ENCODE results near the gene SLC30A10. TPM values are rescaled to one million over a fixed set of nuclear protein-coding genes. Genes with fewer than 3 reads are reported as not detected.

SLC30A10 gene
- total and polyA plus RNA-seq, 2 of the 13 experiments (the other 11 are each of a cell fraction or from before 2014, with no cell fraction given): 20.9 to 30.2 TPM

DNA sequence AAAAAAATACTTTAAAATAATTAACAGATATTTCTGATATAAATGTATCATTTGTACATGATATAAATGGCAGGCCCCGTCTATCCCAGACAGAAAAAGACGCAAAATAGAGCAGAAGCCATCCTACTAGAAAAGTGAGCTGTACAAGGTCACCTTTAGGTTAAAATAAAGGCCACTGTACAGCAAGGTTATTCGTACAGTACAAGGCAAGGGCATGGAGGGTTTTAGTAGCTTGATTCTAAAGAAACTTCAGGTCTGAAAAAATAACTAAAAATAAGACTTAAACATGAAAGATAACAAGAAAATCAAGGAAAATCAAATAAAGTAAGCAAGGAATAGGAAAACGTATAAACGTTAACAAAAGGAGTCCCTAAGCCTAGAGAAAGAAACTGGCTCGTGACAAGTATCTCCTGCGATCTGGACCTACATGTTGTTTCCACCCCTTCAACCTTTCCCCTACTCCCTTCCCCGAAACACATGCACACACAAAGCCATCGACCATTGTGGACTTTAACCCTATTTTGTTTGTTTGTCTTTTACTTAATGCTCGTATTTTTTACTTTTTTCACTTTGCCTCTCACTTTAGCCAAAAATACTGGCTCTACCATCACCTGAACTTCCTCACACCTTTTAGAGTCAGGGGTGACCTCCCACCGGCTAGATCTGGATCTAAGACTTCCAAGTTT lies 26.5 kb upstream of the SLC30A10 start (continued):
- TF ChIP-seq, protein P1, sequence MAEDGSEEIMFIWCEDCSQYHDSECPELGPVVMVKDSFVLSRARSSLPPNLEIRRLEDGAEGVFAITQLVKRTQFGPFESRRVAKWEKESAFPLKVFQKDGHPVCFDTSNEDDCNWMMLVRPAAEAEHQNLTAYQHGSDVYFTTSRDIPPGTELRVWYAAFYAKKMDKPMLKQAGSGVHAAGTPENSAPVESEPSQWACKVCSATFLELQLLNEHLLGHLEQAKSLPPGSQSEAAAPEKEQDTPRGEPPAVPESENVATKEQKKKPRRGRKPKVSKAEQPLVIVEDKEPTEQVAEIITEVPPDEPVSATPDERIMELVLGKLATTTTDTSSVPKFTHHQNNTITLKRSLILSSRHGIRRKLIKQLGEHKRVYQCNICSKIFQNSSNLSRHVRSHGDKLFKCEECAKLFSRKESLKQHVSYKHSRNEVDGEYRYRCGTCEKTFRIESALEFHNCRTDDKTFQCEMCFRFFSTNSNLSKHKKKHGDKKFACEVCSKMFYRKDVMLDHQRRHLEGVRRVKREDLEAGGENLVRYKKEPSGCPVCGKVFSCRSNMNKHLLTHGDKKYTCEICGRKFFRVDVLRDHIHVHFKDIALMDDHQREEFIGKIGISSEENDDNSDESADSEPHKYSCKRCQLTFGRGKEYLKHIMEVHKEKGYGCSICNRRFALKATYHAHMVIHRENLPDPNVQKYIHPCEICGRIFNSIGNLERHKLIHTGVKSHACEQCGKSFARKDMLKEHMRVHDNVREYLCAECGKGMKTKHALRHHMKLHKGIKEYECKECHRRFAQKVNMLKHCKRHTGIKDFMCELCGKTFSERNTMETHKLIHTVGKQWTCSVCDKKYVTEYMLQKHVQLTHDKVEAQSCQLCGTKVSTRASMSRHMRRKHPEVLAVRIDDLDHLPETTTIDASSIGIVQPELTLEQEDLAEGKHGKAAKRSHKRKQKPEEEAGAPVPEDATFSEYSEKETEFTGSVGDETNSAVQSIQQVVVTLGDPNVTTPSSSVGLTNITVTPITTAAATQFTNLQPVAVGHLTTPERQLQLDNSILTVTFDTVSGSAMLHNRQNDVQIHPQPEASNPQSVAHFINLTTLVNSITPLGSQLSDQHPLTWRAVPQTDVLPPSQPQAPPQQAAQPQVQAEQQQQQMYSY (CRISPR knock-in tag; IDR thresholded peaks at IDR 0.05): no peak
- TF ChIP-seq, protein P2, sequence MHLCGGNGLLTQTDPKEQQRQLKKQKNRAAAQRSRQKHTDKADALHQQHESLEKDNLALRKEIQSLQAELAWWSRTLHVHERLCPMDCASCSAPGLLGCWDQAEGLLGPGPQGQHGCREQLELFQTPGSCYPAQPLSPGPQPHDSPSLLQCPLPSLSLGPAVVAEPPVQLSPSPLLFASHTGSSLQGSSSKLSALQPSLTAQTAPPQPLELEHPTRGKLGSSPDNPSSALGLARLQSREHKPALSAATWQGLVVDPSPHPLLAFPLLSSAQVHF (CRISPR knock-in tag; IDR thresholded peaks at IDR 0.05): no peak
- no peak for TF ChIP-seq GLI4 (CRISPR knock-in tag; IDR thresholded peaks at IDR 0.05; ENCODE audit: borderline replicate concordance)
- TF ChIP-seq PPARG (CRISPR knock-in tag; conservative IDR thresholded peaks at IDR 0.05): peak; percentile 99
- TF ChIP-seq, protein P3, sequence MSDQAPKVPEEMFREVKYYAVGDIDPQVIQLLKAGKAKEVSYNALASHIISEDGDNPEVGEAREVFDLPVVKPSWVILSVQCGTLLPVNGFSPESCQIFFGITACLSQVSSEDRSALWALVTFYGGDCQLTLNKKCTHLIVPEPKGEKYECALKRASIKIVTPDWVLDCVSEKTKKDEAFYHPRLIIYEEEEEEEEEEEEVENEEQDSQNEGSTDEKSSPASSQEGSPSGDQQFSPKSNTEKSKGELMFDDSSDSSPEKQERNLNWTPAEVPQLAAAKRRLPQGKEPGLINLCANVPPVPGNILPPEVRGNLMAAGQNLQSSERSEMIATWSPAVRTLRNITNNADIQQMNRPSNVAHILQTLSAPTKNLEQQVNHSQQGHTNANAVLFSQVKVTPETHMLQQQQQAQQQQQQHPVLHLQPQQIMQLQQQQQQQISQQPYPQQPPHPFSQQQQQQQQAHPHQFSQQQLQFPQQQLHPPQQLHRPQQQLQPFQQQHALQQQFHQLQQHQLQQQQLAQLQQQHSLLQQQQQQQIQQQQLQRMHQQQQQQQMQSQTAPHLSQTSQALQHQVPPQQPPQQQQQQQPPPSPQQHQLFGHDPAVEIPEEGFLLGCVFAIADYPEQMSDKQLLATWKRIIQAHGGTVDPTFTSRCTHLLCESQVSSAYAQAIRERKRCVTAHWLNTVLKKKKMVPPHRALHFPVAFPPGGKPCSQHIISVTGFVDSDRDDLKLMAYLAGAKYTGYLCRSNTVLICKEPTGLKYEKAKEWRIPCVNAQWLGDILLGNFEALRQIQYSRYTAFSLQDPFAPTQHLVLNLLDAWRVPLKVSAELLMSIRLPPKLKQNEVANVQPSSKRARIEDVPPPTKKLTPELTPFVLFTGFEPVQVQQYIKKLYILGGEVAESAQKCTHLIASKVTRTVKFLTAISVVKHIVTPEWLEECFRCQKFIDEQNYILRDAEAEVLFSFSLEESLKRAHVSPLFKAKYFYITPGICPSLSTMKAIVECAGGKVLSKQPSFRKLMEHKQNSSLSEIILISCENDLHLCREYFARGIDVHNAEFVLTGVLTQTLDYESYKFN (CRISPR knock-in tag; conservative IDR thresholded peaks at IDR 0.05): peak; percentile 91
- TF ChIP-seq, protein P4, sequence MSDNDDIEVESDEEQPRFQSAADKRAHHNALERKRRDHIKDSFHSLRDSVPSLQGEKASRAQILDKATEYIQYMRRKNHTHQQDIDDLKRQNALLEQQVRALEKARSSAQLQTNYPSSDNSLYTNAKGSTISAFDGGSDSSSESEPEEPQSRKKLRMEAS (IDR thresholded peaks at IDR 0.05): peak; percentile 65; the same call in 1 of the 2 replicates
- peak; percentile 23; the same call in 1 of the 2 replicates for TF ChIP-seq ESRRA (CRISPR knock-in tag; IDR thresholded peaks at IDR 0.05; ENCODE audit: low read depth)
- TF ChIP-seq ZNF337 (CRISPR knock-in tag; IDR thresholded peaks at IDR 0.05; ENCODE audit: borderline replicate concordance, low read depth): no peak
- TF ChIP-seq, protein P5, sequence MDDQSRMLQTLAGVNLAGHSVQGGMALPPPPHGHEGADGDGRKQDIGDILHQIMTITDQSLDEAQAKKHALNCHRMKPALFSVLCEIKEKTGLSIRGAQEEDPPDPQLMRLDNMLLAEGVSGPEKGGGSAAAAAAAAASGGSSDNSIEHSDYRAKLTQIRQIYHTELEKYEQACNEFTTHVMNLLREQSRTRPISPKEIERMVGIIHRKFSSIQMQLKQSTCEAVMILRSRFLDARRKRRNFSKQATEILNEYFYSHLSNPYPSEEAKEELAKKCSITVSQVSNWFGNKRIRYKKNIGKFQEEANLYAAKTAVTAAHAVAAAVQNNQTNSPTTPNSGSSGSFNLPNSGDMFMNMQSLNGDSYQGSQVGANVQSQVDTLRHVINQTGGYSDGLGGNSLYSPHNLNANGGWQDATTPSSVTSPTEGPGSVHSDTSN (CRISPR knock-in tag; IDR thresholded peaks at IDR 0.05; ENCODE audit: borderline replicate concordance): no peak
- no peak for TF ChIP-seq ZFY (CRISPR knock-in tag; IDR thresholded peaks at IDR 0.05)
- no peak for TF ChIP-seq SRSF1 (optimal IDR thresholded peaks at IDR 0.05; ENCODE audit: low read depth, low read length)
- peak; percentile 62 for TF ChIP-seq TBL1XR1 (IDR thresholded peaks at IDR 0.05; ENCODE audit: borderline replicate concordance, low read length, partially characterized antibody)
- TF ChIP-seq, protein P6, sequence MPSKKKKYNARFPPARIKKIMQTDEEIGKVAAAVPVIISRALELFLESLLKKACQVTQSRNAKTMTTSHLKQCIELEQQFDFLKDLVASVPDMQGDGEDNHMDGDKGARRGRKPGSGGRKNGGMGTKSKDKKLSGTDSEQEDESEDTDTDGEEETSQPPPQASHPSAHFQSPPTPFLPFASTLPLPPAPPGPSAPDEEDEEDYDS (CRISPR knock-in tag; IDR thresholded peaks at IDR 0.05): no peak
- TF ChIP-seq, protein P7, sequence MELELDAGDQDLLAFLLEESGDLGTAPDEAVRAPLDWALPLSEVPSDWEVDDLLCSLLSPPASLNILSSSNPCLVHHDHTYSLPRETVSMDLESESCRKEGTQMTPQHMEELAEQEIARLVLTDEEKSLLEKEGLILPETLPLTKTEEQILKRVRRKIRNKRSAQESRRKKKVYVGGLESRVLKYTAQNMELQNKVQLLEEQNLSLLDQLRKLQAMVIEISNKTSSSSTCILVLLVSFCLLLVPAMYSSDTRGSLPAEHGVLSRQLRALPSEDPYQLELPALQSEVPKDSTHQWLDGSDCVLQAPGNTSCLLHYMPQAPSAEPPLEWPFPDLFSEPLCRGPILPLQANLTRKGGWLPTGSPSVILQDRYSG (CRISPR knock-in tag; IDR thresholded peaks at IDR 0.05): no peak
- no peak for TF ChIP-seq ZNF468 (CRISPR knock-in tag; IDR thresholded peaks at IDR 0.05)
- no peak for TF ChIP-seq ZNF235 (CRISPR knock-in tag; IDR thresholded peaks at IDR 0.05; ENCODE audit: borderline replicate concordance)
- no peak for TF ChIP-seq ETV6 (CRISPR knock-in tag; conservative IDR thresholded peaks at IDR 0.05)
